Gastroesophageal sphincter (tissue), 3 donors: ENCODE results near the gene CAMK1D.

Experiments
- POLR2A ChIP-seq, 2 donors: fragments of 450-650 bp; IDR thresholded peaks; one replicate each; pipeline ENCODE4 v1.6.1; 2017; ENCODE audit warnings: antibody characterized with exemption in 2 of 2, mild to moderate bottlenecking in 2 of 2, moderate library complexity in 1 of 2
- TF ChIP-seq, protein P1 (sequence below), 4 experiments: fragments of 200-600 bp in 2 of 4; fragments of 450-650 bp in 2 of 4; sonication (generic) in 1 of 4; IDR thresholded peaks; one replicate each; pipeline ENCODE4 v1.5.1; 2017 to 2019; ENCODE audit warnings: antibody characterized with exemption in 4 of 4, mild to moderate bottlenecking in 2 of 4, moderate library complexity in 2 of 4

DNA sequence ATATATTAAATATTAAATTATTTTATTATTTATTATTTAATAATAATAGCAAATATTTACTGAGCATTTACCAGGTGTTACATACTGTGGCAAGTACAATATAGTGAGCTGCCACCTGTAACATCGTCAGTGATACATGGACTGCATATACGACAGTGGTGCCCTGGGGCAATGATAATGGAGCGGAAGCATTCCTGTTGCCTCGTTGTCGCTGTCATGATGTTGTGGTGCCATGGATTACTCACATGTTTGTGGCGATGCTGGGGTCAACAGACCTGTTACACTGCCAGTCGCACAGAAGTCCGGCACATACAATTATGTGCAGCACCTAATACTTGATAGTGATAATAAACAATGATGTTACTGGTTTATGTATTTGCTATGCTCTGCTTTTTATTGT, 20.6 kb downstream of the CAMK1D start:
- no peak for TF ChIP-seq POLR2A (IDR thresholded peaks at IDR 0.05)
- TF ChIP-seq, protein P1, sequence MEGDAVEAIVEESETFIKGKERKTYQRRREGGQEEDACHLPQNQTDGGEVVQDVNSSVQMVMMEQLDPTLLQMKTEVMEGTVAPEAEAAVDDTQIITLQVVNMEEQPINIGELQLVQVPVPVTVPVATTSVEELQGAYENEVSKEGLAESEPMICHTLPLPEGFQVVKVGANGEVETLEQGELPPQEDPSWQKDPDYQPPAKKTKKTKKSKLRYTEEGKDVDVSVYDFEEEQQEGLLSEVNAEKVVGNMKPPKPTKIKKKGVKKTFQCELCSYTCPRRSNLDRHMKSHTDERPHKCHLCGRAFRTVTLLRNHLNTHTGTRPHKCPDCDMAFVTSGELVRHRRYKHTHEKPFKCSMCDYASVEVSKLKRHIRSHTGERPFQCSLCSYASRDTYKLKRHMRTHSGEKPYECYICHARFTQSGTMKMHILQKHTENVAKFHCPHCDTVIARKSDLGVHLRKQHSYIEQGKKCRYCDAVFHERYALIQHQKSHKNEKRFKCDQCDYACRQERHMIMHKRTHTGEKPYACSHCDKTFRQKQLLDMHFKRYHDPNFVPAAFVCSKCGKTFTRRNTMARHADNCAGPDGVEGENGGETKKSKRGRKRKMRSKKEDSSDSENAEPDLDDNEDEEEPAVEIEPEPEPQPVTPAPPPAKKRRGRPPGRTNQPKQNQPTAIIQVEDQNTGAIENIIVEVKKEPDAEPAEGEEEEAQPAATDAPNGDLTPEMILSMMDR (IDR thresholded peaks at IDR 0.05): no peak
